ENCODE measurements around the gene PLCB4. TPM values are rescaled to one million over a fixed set of nuclear protein-coding genes. Genes with fewer than 3 reads are reported as not detected.

The PLCB4 gene
- total RNA-seq, 1 donor from 2014 or later = 59.6 TPM

GRCh38 chr20:9204979-9205378 lies 136.1 kb downstream of the PLCB4 start:
- TF ChIP-seq CTCF (conservative IDR thresholded peaks at IDR 0.05; ENCODE audit: low read depth, low read length) = no peak
- no peak for DNase-seq (ENCODE audit: low read depth)
- H3K4me3 ChIP-seq (ENCODE audit: low read depth, low read length) = no peak overlapping the region

- no peak for TF ChIP-seq CTCF (conservative IDR thresholded peaks at IDR 0.05; ENCODE audit: low read depth, low read length)
- no peak for DNase-seq (ENCODE audit: low read depth)
- H3K4me3 ChIP-seq (ENCODE audit: low read depth, low read length) = no peak overlapping the region
Observed at GRCh38 chr20:9206486-9206885, 137.6 kb downstream of the PLCB4 start.

- no peak overlapping the region for H3K4me3 ChIP-seq (ENCODE audit: low read depth, low read length)
- no peak for TF ChIP-seq CTCF (conservative IDR thresholded peaks at IDR 0.05; ENCODE audit: low read depth, low read length)
Observed at GRCh38 chr20:9207253-9207652, 138.4 kb downstream of the PLCB4 start.

DNA sequence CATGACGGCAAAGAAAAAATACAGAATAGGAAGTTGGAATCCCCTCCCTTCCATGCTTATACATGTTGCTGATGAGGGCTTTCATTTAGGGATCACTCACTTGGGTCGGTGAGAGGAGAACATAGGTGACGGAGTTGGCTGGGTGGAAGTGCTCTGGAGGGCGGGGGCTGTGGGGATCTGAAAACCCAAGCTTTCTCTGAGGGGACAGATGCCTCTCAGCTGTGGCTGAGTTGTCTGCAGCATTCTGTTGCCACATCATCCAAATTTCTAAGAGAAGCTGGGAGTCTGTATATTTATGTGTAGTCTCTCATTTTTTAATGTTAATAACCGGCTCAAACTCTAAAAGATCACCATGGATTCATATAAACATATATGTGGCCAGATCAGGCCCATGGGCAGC lies 141.5 kb downstream of the PLCB4 start:
- H3K4me3 ChIP-seq (ENCODE audit: low read depth, low read length) = no peak overlapping the region
- no peak for DNase-seq (ENCODE audit: low read depth)
- no peak for TF ChIP-seq CTCF (conservative IDR thresholded peaks at IDR 0.05; ENCODE audit: low read depth, low read length)

More at GRCh38 chr20:9207253-9207652, 138.4 kb downstream of the PLCB4 start:
- DNase-seq (ENCODE audit: low read depth) = no peak

DNA sequence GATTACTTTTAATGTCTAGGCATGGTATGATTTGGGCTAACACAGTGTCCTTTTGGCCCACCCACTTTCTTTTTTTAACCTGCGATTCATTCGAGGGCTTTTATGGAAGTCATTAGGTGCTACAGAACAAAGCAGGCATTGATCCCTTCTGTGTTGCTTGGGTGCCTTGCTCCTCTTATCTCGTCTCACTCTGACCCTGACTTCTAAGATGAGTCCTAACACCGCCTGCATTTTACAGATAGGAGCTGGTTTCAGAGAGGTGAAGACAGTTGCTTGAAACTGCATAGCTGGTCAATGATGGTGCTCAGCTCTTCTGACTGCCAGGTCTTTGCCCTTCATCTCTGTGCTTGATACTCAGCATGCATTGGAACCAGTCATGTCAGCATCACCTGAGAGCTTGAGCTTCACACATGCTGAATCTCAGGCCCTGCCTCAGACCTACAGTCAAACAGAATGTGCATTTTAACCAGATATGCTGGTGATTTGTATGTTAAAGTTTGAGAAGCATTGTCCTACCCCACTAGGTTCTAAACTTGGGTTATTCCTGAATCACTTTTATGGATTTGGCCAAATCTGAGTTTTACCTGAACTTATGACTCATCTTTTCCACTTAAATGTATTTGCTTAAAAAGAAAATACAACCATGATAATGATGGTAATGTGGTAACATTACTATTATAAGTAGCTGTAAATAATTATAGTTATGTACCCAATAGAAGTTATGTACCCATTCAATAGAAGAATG lies 142.3 kb downstream of the PLCB4 start:
- no peak for DNase-seq (ENCODE audit: low read depth)
- H3K4me3 ChIP-seq (ENCODE audit: low read depth, low read length) = no peak overlapping the region
- TF ChIP-seq CTCF (conservative IDR thresholded peaks at IDR 0.05; ENCODE audit: low read depth, low read length) = no peak

DNA sequence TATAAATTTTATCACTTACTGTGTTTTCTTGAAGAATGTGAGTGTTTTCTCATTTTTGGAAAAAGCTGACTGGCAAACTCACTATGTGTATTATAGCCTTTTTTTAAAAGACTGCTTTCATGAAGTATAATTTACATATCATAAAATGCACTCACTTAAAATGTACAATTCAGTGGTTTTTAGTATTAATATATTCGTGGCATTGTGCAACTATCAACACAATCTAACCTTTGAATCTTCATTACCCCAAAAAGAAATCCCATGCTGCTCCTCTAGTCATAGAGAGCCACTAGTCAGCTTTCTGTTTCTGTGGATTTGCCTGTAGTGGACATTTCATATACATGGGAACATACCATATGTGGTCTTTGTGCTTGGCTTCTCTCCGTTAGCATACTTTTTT lies 143.8 kb downstream of the PLCB4 start:
- no peak for DNase-seq (ENCODE audit: low read depth)
- H3K4me3 ChIP-seq (ENCODE audit: low read depth, low read length) = no peak overlapping the region
- TF ChIP-seq CTCF (conservative IDR thresholded peaks at IDR 0.05; ENCODE audit: low read depth, low read length) = no peak

- TF ChIP-seq CTCF (conservative IDR thresholded peaks at IDR 0.05; ENCODE audit: low read depth, low read length) = no peak
- no peak overlapping the region for H3K4me3 ChIP-seq (ENCODE audit: low read depth, low read length)
- DNase-seq (ENCODE audit: low read depth) = peak; percentile 52
Observed at GRCh38 chr20:9214685-9215084, 145.8 kb downstream of the PLCB4 start.
